Activated naive CD4-positive, alpha-beta T cell treated with anti-CD3 and anti-CD28 coated beads, Interleukin-2, amount 50 U/mL, for 72 hours (primary cell): ENCODE measurements around the gene PAOX. TPM values are rescaled to one million over a fixed set of nuclear protein-coding genes. Genes with fewer than 3 reads are reported as not detected.
"Not testable (repeated sequence)": the region's sequence is repeated elsewhere in the genome, so short reads cannot be mapped to it uniquely, and the experiment has no call there.

Experiments used
- ATAC-seq, 2 donors: fragments of 150-1000 bp; cut with Tn5 transposase; 2 replicates each; pipeline ENCODE4 v1.10.0; 2021; ENCODE audit warnings: mild to moderate bottlenecking in 2 of 2, moderate library complexity in 2 of 2
- DNase-seq, 2 donors: peaks; one replicate each; pipeline ENCODE4 v3.0.0; 2021 to 2022; ENCODE audit warnings: low spot score in 2 of 2
- H3K27ac Mint-ChIP-seq, 2 donors: one replicate each; pipeline ENCODE4 v1.8.0; 2022; ENCODE audit warnings: mild to moderate bottlenecking in 2 of 2, mixed read lengths in 2 of 2
- H3K36me3 Mint-ChIP-seq, 2 donors: one replicate each; pipeline ENCODE4 v1.8.0; 2022; ENCODE audit warnings: mixed read lengths in 2 of 2
- H3K9me3 Mint-ChIP-seq, 2 donors: one replicate each; pipeline ENCODE4 v1.8.0; 2022; ENCODE audit warnings: mixed read lengths in 2 of 2
- total RNA-seq, 2 donors: library from RNA; stranded (reverse); gene quantifications; one replicate each; pipeline ENCODE4 v1.2.3, GENCODE V29; 2022

Gene PAOX
- total RNA-seq, 2 donors from 2014 or later: 3.9 to 5.6 TPM

- peaks cover 69 to 73% of the 10 kb centered on the region in 2 donors for H3K36me3 Mint-ChIP-seq
- ATAC-seq (peak; percentile 44 to 60), DNase-seq (no peak)
- peaks cover 21 to 22% of the 10 kb centered on the region in 2 donors for H3K9me3 Mint-ChIP-seq
- peak overlapping the region in 1 of 2 donors; percentile 41 for H3K27ac Mint-ChIP-seq
Measured at GRCh38 chr10:133405844-133406527, 26.9 kb downstream of the PAOX start.

- Mint-ChIP-seq H3K36me3 (peaks cover 85 to 88% of the 10 kb centered on the region in 2 donors), H3K9me3 (peaks cover 34 to 50% of the 10 kb centered on the region in 2 donors), H3K27ac (no peak overlapping the region)
- DNase-seq: no peak
- no peak for ATAC-seq
Measured at GRCh38 chr10:133411523-133412380, 32.7 kb downstream of the PAOX start.

GRCh38 chr10:133412381-133412711 lies 33.3 kb downstream of the PAOX start:
- no peak for ATAC-seq
- H3K27ac Mint-ChIP-seq: no peak overlapping the region
- no peak for DNase-seq
- H3K9me3 Mint-ChIP-seq: peaks cover 34 to 50% of the 10 kb centered on the region in 2 donors
- peaks cover 80 to 83% of the 10 kb centered on the region in 2 donors for H3K36me3 Mint-ChIP-seq

- Mint-ChIP-seq H3K9me3 (peaks cover 22 to 42% of the 10 kb centered on the region in 2 donors), H3K36me3 (peaks cover 61 to 67% of the 10 kb centered on the region in 2 donors)
- not testable (repeated sequence) for ATAC-seq, H3K27ac Mint-ChIP-seq, DNase-seq
Measured at GRCh38 chr10:133414401-133414800, 35.3 kb downstream of the PAOX start.

- ATAC-seq: no peak
- H3K36me3 Mint-ChIP-seq: peaks cover 47 to 54% of the 10 kb centered on the region in 2 donors
- H3K9me3 Mint-ChIP-seq: peaks cover 16 to 31% of the 10 kb centered on the region in 2 donors
- H3K27ac Mint-ChIP-seq: no peak overlapping the region
- DNase-seq: no peak
Measured at GRCh38 chr10:133415752-133416151, 36.7 kb downstream of the PAOX start.

GRCh38 chr10:133418289-133418993 lies 39.4 kb downstream of the PAOX start:
- DNase-seq: no peak
- no peak for ATAC-seq
- Mint-ChIP-seq H3K36me3 (peaks cover 20 to 27% of the 10 kb centered on the region in 2 donors), H3K27ac (no peak overlapping the region), H3K9me3 (peaks cover 0 to 12% of the 10 kb centered on the region in 2 donors)

GRCh38 chr10:133419211-133419950 lies 40.3 kb downstream of the PAOX start:
- no peak for ATAC-seq
- peak overlapping the region; percentile 33 to 90 for H3K27ac Mint-ChIP-seq
- H3K36me3 Mint-ChIP-seq: peaks cover 17 to 24% of the 10 kb centered on the region in 2 donors

GRCh38 chr10:133420028-133420427 lies 41.0 kb downstream of the PAOX start:
- peaks cover 12 to 18% of the 10 kb centered on the region in 2 donors for H3K36me3 Mint-ChIP-seq
- H3K9me3 Mint-ChIP-seq: peaks cover 0 to 9% of the 10 kb centered on the region in 2 donors
- ATAC-seq (no peak), DNase-seq (no peak)
- H3K27ac Mint-ChIP-seq: peak overlapping the region in 1 of 2 donors; percentile 59

More at GRCh38 chr10:133419211-133419950, 40.3 kb downstream of the PAOX start:
- H3K9me3 Mint-ChIP-seq: peaks cover 0 to 9% of the 10 kb centered on the region in 2 donors
- no peak for DNase-seq

GRCh38 chr10:133420579-133420978 lies 41.5 kb downstream of the PAOX start:
- H3K36me3 Mint-ChIP-seq: peaks cover 7 to 13% of the 10 kb centered on the region in 2 donors
- peak in 1 of 2 donors; percentile 52 for DNase-seq
- no peak for ATAC-seq
- H3K9me3 Mint-ChIP-seq: peaks cover 0 to 4% of the 10 kb centered on the region in 2 donors
- peak overlapping the region in 1 of 2 donors; percentile 59 for H3K27ac Mint-ChIP-seq

GRCh38 chr10:133421336-133422222 lies 42.5 kb downstream of the PAOX start:
- peak in 1 of 2 donors; percentile 16 for ATAC-seq
- no peak for DNase-seq
- Mint-ChIP-seq H3K27ac (no peak overlapping the region), H3K9me3 (no peaks in the 10 kb centered on the region), H3K36me3 (peaks cover 0 to 5% of the 10 kb centered on the region in 2 donors)

GRCh38 chr10:133422223-133422806 lies 43.3 kb downstream of the PAOX start:
- Mint-ChIP-seq H3K36me3 (peaks cover 0 to 5% of the 10 kb centered on the region in 2 donors), H3K27ac (no peak overlapping the region), H3K9me3 (no peaks in the 10 kb centered on the region)
- no peak for ATAC-seq
- no peak for DNase-seq

- DNase-seq (no peak), ATAC-seq (peak in 1 of 2 donors; percentile 28)
- Mint-ChIP-seq H3K36me3 (peaks cover 0 to 5% of the 10 kb centered on the region in 2 donors), H3K9me3 (no peaks in the 10 kb centered on the region), H3K27ac (no peak overlapping the region)
Measured at GRCh38 chr10:133422807-133423771, 44.0 kb downstream of the PAOX start.

- not testable (repeated sequence) for H3K27ac Mint-ChIP-seq, H3K36me3 Mint-ChIP-seq, H3K9me3 Mint-ChIP-seq, DNase-seq
- peak; percentile 14 to 21 for ATAC-seq
Measured at GRCh38 chr10:133424102-133424501, 45.0 kb downstream of the PAOX start.

- not testable (repeated sequence) for H3K36me3 Mint-ChIP-seq, H3K27ac Mint-ChIP-seq, ATAC-seq, H3K9me3 Mint-ChIP-seq, DNase-seq
Measured at GRCh38 chr10:133424601-133425000, 45.5 kb downstream of the PAOX start, which contains the start of gene SPRN. Gene SPRN, minus strand, starts transcription at chr10:133424625. Its CDS starts 944 bp downstream, at chr10:133423681.
